Lung (tissue), 12 donors: ENCODE measurements around the gene LMO1. TPM values are rescaled to one million over a fixed set of nuclear protein-coding genes. Genes with fewer than 3 reads are reported as not detected.

Experiments
- ATAC-seq: fragments of 200-7000 bp; cut with Tn5 transposase; one replicate; pipeline ENCODE4 v1.9.1; 2020; ENCODE audit warnings: moderate number of reproducible peaks; ENCODE audit not compliant: insufficient read depth, low FRiP score
- DNase-seq, 3 donors: peaks; one replicate each; pipeline ENCODE4 v3.0.0-alpha.2; 2013 to 2017
- H3K27ac ChIP-seq, 2 donors: one replicate each; pipeline ENCODE4 v1.5.1; 2013; ENCODE audit warnings: mild to moderate bottlenecking in 2 of 2, moderate library complexity in 2 of 2, control low read depth in 1 of 2, inconsistent platforms in 1 of 2, low read depth in 1 of 2, low read length in 1 of 2
- H3K27me3 ChIP-seq, 3 donors: one replicate each; pipeline ENCODE4 v1.5.1; 2013; ENCODE audit warnings: low read length in 2 of 3; ENCODE audit not compliant: control insufficient read depth in 3 of 3, insufficient read depth in 3 of 3
- H3K36me3 ChIP-seq, 4 donors: one replicate each; pipeline ENCODE4 v1.5.1; 2013; ENCODE audit warnings: low read length in 4 of 4, mild to moderate bottlenecking in 1 of 4, moderate library complexity in 1 of 4; ENCODE audit not compliant: control insufficient read depth in 4 of 4, insufficient read depth in 4 of 4
- H3K4me1 ChIP-seq, 5 donors: one replicate each; pipeline ENCODE4 v1.5.1; 2013; ENCODE audit warnings: low read length in 5 of 5, mild to moderate bottlenecking in 2 of 5, moderate library complexity in 1 of 5; ENCODE audit not compliant: control insufficient read depth in 5 of 5, insufficient read depth in 5 of 5
- H3K4me3 ChIP-seq: one replicate; pipeline ENCODE4 v1.5.1; 2013; ENCODE audit warnings: mild to moderate bottlenecking, control low read depth, moderate library complexity
- H3K9ac ChIP-seq, 2 donors: one replicate each; pipeline ENCODE4 v1.5.1; 2013; ENCODE audit warnings: low read length in 2 of 2, control low read depth in 1 of 2; ENCODE audit not compliant: insufficient read depth in 1 of 2
- H3K9me3 ChIP-seq, 4 donors: one replicate each; pipeline ENCODE4 v1.5.1; 2013; ENCODE audit warnings: low read length in 3 of 4, mild to moderate bottlenecking in 1 of 4, moderate library complexity in 1 of 4; ENCODE audit not compliant: control insufficient read depth in 4 of 4, insufficient read depth in 3 of 4
- WGBS, 2 donors: extraction: QIAGEN DNeasy Blood & Tissue Kit; methylation state at CpG; one replicate each; pipeline ENCODE4 v1.1.7; 2013; 5-methylcytosine and 5-hydroxymethylcytosine counted together
- polyA plus RNA-seq, 2 donors: library from polyadenylated mRNA; stranded (reverse); fragments of 200-250 nt; gene quantifications; one replicate each; pipeline ENCODE4 v1.2.1, GENCODE V29; 2013
- total RNA-seq, 2 donors: library from RNA; depleted of rRNA in 1 of 2; stranded (reverse); fragments of >200 nt in 1 of 2; gene quantifications; one replicate each; pipeline ENCODE4 v1.2.1, GENCODE V29; 2014 to 2021
- TF ChIP-seq, protein P1 (sequence below): IDR thresholded peaks from 2 replicates; pipeline ENCODE4 v1.5.1; 2012; ENCODE audit warnings: mild to moderate bottlenecking; ENCODE audit errors: control extremely low read depth, extremely low read depth
- donor health status: control.
- donor health status: control.
- donor health status: Bipolar disorder and iron deficiency.
- donor health status: healthy.
- donor health status: DM: yes; HTN: yes; CAD: no.

LMO1 gene
- total and polyA plus RNA-seq, 4 donors: 0.26 to 0.34 TPM; not detected in 2

GRCh38 chr11:8233691-8234424, 29.8 kb downstream of the LMO1 start:
- no peaks in the 10 kb centered on the region for H3K27me3 ChIP-seq
- H3K4me1 ChIP-seq: peaks cover 0 to 8% (median 2%) of the 10 kb centered on the region in 5 donors
- no peak overlapping the region for H3K27ac ChIP-seq
- H3K9me3 ChIP-seq: no peaks in the 10 kb centered on the region
- 84 to 91% methylated on average over 11 of the region's 11 CpGs for WGBS, 2 donors
- no peaks in the 10 kb centered on the region for H3K36me3 ChIP-seq
- no peak overlapping the region for H3K4me3 ChIP-seq
- ATAC-seq (no peak), DNase-seq (no peak)
- TF ChIP-seq, protein P1, sequence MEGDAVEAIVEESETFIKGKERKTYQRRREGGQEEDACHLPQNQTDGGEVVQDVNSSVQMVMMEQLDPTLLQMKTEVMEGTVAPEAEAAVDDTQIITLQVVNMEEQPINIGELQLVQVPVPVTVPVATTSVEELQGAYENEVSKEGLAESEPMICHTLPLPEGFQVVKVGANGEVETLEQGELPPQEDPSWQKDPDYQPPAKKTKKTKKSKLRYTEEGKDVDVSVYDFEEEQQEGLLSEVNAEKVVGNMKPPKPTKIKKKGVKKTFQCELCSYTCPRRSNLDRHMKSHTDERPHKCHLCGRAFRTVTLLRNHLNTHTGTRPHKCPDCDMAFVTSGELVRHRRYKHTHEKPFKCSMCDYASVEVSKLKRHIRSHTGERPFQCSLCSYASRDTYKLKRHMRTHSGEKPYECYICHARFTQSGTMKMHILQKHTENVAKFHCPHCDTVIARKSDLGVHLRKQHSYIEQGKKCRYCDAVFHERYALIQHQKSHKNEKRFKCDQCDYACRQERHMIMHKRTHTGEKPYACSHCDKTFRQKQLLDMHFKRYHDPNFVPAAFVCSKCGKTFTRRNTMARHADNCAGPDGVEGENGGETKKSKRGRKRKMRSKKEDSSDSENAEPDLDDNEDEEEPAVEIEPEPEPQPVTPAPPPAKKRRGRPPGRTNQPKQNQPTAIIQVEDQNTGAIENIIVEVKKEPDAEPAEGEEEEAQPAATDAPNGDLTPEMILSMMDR: no peak
- no peak overlapping the region for H3K9ac ChIP-seq

- DNase-seq (no peak), ATAC-seq (no peak)
- Histone ChIP-seq H3K36me3 (no peaks in the 10 kb centered on the region), H3K9ac (no peak overlapping the region), H3K4me3 (no peak overlapping the region), H3K27me3 (no peaks in the 10 kb centered on the region), H3K9me3 (no peaks in the 10 kb centered on the region), H3K27ac (no peak overlapping the region), H3K4me1 (peaks cover 0 to 8% (median 2%) of the 10 kb centered on the region in 5 donors)
- whole genome bisulfite sequencing, 2 donors: 75 to 79% methylated on average over 9 of the region's 9 CpGs
- TF ChIP-seq, protein P1: no peak
Observed at GRCh38 chr11:8232849-8233606, 30.6 kb downstream of the LMO1 start.

GRCh38 chr11:8232414-8232813, 31.3 kb downstream of the LMO1 start:
- Histone ChIP-seq H3K27me3 (no peaks in the 10 kb centered on the region), H3K9me3 (no peaks in the 10 kb centered on the region), H3K36me3 (no peaks in the 10 kb centered on the region), H3K27ac (no peak overlapping the region), H3K9ac (no peak overlapping the region), H3K4me3 (no peak overlapping the region), H3K4me1 (peaks cover 0 to 8% (median 2%) of the 10 kb centered on the region in 5 donors)
- 89 to 97% methylated on average over 5 of the region's 5 CpGs for WGBS, 2 donors
- TF ChIP-seq, protein P1: no peak
- DNase-seq (no peak), ATAC-seq (no peak)
